ENCODE measurements around the gene TAS1R3. TPM values are rescaled to one million over a fixed set of nuclear protein-coding genes. Genes with fewer than 3 reads are reported as not detected.

TAS1R3 gene
- total RNA-seq, 4 donors from 2014 or later, result 0.13 to 0.57 (median 0.30) TPM

GRCh38 chr1:1324084-1324523 is 7.0 kb upstream of the TAS1R3 start:
- H3K27ac ChIP-seq, result peak overlapping the region; percentile 95 to 98 (median 96)
- peaks cover 16 to 74% (median 44%) of the 10 kb centered on the region in 3 donors for H3K4me1 ChIP-seq
- no peak for DNase-seq
- no peaks in the 10 kb centered on the region for H3K27me3 ChIP-seq
- intact Hi-C loops (cut with DNase I), result no loop called here
- peaks cover 14 to 68% (median 22%) of the 10 kb centered on the region in 3 donors for H3K36me3 ChIP-seq
- WGBS, 2 donors, result no CpG with 5 or more reads among the region's 41 CpGs
- H3K4me3 ChIP-seq, result peak overlapping the region; percentile 81 to 100 (median 92)
- H3K9me3 ChIP-seq, result no peaks in the 10 kb centered on the region
- TF ChIP-seq, protein P1, sequence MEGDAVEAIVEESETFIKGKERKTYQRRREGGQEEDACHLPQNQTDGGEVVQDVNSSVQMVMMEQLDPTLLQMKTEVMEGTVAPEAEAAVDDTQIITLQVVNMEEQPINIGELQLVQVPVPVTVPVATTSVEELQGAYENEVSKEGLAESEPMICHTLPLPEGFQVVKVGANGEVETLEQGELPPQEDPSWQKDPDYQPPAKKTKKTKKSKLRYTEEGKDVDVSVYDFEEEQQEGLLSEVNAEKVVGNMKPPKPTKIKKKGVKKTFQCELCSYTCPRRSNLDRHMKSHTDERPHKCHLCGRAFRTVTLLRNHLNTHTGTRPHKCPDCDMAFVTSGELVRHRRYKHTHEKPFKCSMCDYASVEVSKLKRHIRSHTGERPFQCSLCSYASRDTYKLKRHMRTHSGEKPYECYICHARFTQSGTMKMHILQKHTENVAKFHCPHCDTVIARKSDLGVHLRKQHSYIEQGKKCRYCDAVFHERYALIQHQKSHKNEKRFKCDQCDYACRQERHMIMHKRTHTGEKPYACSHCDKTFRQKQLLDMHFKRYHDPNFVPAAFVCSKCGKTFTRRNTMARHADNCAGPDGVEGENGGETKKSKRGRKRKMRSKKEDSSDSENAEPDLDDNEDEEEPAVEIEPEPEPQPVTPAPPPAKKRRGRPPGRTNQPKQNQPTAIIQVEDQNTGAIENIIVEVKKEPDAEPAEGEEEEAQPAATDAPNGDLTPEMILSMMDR (IDR thresholded peaks at IDR 0.05), result no peak
- no peak for TF ChIP-seq POLR2A (IDR thresholded peaks at IDR 0.05)

DNA sequence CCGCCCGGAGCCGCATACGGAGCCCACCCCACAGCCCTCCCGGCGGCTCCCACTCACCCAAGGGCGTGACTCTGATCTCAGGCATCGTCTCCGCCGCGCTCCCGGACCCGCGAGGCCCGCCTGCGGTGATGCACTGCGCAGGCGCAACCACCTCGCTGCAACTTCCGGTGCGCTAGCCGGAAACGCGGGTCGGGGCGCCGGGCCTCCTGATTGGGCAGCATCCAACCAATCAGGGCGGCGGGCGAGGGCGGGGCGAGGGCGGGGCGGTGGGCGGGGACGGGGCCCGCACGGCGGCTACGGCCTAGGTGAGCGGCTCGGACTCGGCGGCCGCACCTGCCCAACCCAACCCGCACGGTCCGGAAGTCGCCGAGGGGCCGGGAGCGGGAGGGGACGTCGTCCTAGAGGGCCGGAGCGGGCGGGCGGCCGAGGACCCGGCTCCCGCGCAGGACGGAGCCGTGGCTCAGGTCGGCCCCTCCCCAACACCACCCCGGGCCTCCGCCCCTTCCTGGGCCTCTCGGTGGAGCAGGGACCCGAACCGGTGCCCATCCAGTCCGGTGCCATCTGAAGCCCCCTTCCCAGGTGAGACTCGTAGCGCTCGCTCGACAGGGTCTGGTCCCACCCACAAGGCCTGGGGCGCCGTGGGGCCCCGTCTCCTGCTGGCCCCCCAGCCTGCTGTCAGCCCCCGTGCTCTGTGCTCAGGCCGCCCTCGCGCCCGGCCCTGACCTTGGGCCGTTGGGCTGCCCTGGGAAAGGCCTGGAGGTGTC is 6.4 kb upstream of the TAS1R3 start, which contains the start of the genes CPTP and INTS11:
TSS of gene CPTP (plus strand) at position 279 of the 764 bp plus-strand sequence. CDS start 2,109 bp downstream, outside the sequence.
TSS of gene INTS11 (minus strand) at position 137 of the 764 bp plus-strand sequence. CDS start at position 85, 52 bp downstream.
- H3K27me3 ChIP-seq, result no peaks in the 10 kb centered on the region
- intact Hi-C loops (cut with DNase I), result no loop called here
- H3K9me3 ChIP-seq, result no peaks in the 10 kb centered on the region
- H3K4me3 ChIP-seq, result peak within 1 kb of the TSS; percentile 81 to 100 (median 92)
- peaks cover 13 to 62% (median 19%) of the 10 kb centered on the region in 3 donors for H3K36me3 ChIP-seq
- peak; percentile 61 for DNase-seq
- WGBS, 2 donors, result 0% methylated on average over 3 of the region's 84 CpGs; no CpG with 5 or more reads in 1 of the 2 donors
- H3K4me1 ChIP-seq, result peaks cover 15 to 68% (median 44%) of the 10 kb centered on the region in 3 donors
- H3K27ac ChIP-seq, result peak within 1 kb of the TSS; percentile 95 to 98 (median 96)
- peak in 2 of 4 donors; percentile 68 to 82 for TF ChIP-seq POLR2A (IDR thresholded peaks at IDR 0.05)
- TF ChIP-seq, protein P1 (IDR thresholded peaks at IDR 0.05), result no peak

DNA sequence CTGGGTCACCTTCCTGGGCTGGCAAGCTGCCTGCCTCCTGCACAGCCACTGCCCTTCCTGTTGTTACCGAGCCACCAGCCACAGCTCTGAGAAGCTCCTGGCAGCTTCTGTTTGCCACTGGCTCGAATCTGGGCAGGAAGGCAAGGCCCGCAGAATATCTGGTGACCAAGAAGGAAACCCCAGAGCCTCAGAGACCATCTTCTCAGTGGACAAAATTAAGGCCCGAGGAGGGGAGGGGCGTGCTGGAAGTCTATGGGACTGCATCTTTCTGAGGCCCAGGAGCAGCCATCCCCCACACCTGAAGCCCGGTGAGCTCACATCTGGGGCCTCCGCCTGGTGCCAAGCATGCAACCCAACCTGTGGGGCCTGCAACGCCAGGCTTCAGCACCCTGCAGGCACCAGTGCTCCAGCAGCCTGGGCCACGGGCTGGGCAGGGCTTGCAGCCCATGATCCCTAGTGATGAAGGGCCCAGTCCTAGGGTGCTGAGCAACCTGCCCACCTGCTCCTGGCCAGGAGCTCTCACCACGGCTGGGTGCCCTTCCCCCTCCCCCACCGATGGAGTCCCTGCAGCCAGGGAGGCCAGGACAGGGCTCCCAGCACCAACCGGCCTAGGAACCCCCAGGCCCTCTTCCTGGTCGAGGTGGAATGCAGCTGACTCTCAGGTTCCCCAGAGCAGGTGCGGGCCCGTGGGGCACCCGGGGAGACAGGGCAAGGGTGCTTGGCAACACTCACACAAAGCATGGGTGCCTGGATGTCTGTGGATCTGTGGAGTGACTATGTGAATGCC is 5.6 kb upstream of the TAS1R3 start:
- no peaks in the 10 kb centered on the region for H3K9me3 ChIP-seq
- H3K4me3 ChIP-seq, result peak overlapping the region; percentile 81 to 100 (median 92)
- 18 to 27% methylated on average over 5 of the region's 16 CpGs for WGBS, 2 donors
- no peaks in the 10 kb centered on the region for H3K27me3 ChIP-seq
- intact Hi-C loops (cut with DNase I), result no loop called here
- TF ChIP-seq POLR2A (IDR thresholded peaks at IDR 0.05), result no peak
- TF ChIP-seq, protein P1 (IDR thresholded peaks at IDR 0.05), result no peak
- peaks cover 13 to 54% (median 19%) of the 10 kb centered on the region in 3 donors for H3K36me3 ChIP-seq
- peak overlapping the region; percentile 95 to 98 (median 96) for H3K27ac ChIP-seq
- H3K4me1 ChIP-seq, result peaks cover 16 to 68% (median 44%) of the 10 kb centered on the region in 3 donors
- no peak for DNase-seq

DNA sequence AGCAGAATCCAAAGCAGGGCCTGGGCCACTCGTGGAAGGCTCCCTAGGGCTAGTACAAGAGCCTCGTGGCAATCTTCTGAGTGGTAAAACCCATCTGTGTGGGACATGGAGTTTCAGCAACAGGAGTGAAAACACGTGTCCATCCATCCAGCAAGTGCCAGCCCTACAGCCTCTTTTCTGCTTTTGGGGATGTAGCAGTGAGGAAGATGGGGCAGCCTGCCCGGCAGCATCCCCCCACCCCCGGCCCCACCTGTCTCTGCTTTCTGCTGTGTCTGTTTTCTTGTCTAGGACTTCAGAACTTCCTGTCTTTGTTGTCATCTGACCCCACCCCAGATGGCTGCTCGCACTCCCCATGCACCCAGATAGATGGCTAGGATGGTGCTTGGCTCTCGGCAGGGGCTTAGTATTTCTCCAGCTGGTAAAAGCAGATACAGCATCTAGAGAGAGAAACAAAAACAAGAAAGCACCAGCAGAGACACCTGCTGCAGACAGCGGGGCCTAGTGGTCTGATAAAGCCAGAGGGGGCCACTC is 4.9 kb upstream of the TAS1R3 start:
- Histone ChIP-seq H3K27ac (peak overlapping the region; percentile 95 to 98 (median 96)), H3K36me3 (peaks cover 13 to 48% (median 19%) of the 10 kb centered on the region in 3 donors), H3K4me3 (peak overlapping the region in 3 of 4 donors; percentile 81 to 100 (median 87)), H3K4me1 (peaks cover 23 to 68% (median 47%) of the 10 kb centered on the region in 3 donors), H3K9me3 (no peaks in the 10 kb centered on the region), H3K27me3 (peaks cover 0 to under 1% (median 0%) of the 10 kb centered on the region in 4 donors)
- WGBS, 2 donors, result 61 to 71% methylated on average over 4 to 6 of the region's 8 CpGs
- intact Hi-C loops (cut with DNase I), result no loop called here
- TF ChIP-seq, protein P1 (IDR thresholded peaks at IDR 0.05), result no peak
- no peak for TF ChIP-seq POLR2A (IDR thresholded peaks at IDR 0.05)
- DNase-seq, result no peak
